Activated naive CD4-positive, alpha-beta T cell treated with anti-CD3 and anti-CD28 coated beads, Interleukin-2, amount 50 U/mL, for 72 hours (primary cell): Measurements from ENCODE around the gene ABCA8. TPM values are rescaled to one million over a fixed set of nuclear protein-coding genes. Genes with fewer than 3 reads are reported as not detected.
"Not testable (repeated sequence)": the region's sequence is repeated elsewhere in the genome, so short reads cannot be mapped to it uniquely, and the experiment has no call there.

Experiments used
- ATAC-seq, 2 donors: fragments of 150-1000 bp; cut with Tn5 transposase; 2 replicates each; pipeline ENCODE4 v1.10.0; 2021; ENCODE audit warnings: mild to moderate bottlenecking in 2 of 2, moderate library complexity in 2 of 2
- DNase-seq, 2 donors: peaks; one replicate each; pipeline ENCODE4 v3.0.0; 2021 to 2022; ENCODE audit warnings: low spot score in 2 of 2
- H3K27ac Mint-ChIP-seq, 2 donors: one replicate each; pipeline ENCODE4 v1.8.0; 2022; ENCODE audit warnings: mild to moderate bottlenecking in 2 of 2, mixed read lengths in 2 of 2
- H3K36me3 Mint-ChIP-seq, 2 donors: one replicate each; pipeline ENCODE4 v1.8.0; 2022; ENCODE audit warnings: mixed read lengths in 2 of 2
- H3K9me3 Mint-ChIP-seq, 2 donors: one replicate each; pipeline ENCODE4 v1.8.0; 2022; ENCODE audit warnings: mixed read lengths in 2 of 2
- total RNA-seq, 2 donors: library from RNA; stranded (reverse); gene quantifications; one replicate each; pipeline ENCODE4 v1.2.3, GENCODE V29; 2022

The ABCA8 gene
- total RNA-seq, 2 donors from 2014 or later = not detected

GRCh38 chr17:68824185-68824584 is 131.0 kb downstream of the ABCA8 start:
- not testable (repeated sequence) for H3K36me3 Mint-ChIP-seq, DNase-seq

DNA sequence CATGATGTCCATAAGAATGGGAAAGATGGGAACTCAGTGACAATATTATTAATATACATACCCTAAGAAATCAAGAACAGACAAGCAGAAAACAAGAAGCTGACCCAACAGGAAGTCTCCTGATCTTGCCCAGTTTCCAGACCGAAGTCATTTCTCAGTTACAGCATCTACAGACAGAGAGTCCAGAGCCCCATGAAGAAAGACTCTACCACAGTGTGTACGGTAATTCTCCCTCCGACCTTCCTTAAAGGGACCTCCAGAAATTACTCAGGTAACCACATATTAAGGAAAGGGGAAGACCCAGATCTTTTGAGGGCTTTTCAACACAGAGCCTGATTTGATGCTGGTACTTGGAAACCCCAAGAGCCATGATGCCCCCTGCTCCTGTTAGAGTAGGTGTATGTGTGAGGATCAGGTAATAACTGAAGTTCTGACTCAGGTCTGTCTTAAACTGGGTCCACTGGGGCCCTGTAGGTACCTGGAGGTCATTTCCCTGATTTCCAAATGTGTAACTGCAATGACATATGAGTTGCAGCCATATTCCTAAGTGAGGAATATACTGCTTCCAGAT is 132.4 kb downstream of the ABCA8 start:
- no peak overlapping the region for H3K27ac Mint-ChIP-seq
- ATAC-seq (no peak), DNase-seq (no peak)
- H3K9me3 Mint-ChIP-seq = no peaks in the 10 kb centered on the region
- H3K36me3 Mint-ChIP-seq = no peaks in the 10 kb centered on the region

More at GRCh38 chr17:68824185-68824584, 131.0 kb downstream of the ABCA8 start:
- not testable (repeated sequence) for H3K9me3 Mint-ChIP-seq, H3K27ac Mint-ChIP-seq, ATAC-seq

DNA sequence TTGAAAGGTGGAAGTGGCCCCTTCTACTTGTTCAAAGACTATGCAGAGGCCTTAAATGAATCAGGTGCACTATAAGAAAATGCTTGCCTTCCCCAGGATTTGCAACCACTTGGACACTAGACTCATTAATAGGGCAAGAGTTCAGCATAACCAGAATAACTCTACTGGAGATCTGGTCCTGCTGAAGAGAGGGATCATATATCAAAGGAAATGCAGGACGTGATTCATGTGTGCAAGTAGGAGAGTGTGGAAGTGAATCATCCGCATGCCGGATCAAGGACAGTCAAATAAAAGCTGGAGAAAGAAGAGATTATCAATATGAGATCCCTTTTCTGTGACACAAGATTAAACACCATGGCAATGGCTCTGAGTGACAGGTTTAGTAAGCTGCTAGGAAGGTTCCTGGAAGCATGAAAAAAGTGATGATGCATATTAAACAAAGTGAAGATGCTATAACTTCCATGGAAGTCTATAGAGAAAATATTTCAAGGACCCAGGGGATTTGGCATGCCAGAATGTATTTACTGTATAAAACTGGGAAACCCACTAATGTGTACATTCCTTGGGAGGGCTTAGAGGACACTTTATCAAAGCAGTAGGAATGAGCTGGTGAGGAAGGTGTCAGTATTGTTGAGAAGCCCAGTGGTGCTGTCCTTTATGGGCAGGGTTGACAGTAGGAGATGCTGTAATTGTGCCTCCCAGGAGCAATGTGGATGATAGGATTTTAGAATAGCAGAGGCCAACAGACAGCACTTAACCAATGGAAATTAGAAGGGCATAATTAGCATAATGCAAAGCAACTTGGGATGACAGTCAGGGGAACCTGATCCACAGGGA is 133.1 kb downstream of the ABCA8 start:
- ATAC-seq (no peak), DNase-seq (no peak)
- H3K36me3 Mint-ChIP-seq = no peaks in the 10 kb centered on the region
- no peak overlapping the region for H3K27ac Mint-ChIP-seq
- no peaks in the 10 kb centered on the region for H3K9me3 Mint-ChIP-seq

- DNase-seq (no peak), ATAC-seq (no peak)
- H3K9me3 Mint-ChIP-seq = no peaks in the 10 kb centered on the region
- H3K27ac Mint-ChIP-seq = no peak overlapping the region
- H3K36me3 Mint-ChIP-seq = no peaks in the 10 kb centered on the region
Measured at GRCh38 chr17:68820825-68821481, 134.2 kb downstream of the ABCA8 start.

DNA sequence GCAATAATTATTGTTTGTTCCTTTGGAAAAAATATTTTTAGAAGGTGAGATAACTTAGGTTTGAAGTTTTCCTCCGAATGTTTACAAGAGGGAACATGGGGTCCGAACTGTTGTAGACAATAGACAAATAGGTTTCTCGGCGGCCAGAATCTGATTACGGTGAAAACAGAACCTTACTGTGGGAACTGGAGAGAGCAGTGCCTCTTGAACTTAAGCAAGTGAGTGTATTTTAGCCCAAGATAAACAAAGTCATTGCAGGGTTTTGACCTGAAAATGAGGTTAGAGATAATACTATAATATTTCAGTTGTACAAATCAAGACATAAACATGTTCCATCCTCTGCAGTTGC is 134.7 kb downstream of the ABCA8 start:
- DNase-seq (no peak), ATAC-seq (no peak)
- Mint-ChIP-seq H3K27ac (no peak overlapping the region), H3K36me3 (no peaks in the 10 kb centered on the region), H3K9me3 (no peaks in the 10 kb centered on the region)

DNA sequence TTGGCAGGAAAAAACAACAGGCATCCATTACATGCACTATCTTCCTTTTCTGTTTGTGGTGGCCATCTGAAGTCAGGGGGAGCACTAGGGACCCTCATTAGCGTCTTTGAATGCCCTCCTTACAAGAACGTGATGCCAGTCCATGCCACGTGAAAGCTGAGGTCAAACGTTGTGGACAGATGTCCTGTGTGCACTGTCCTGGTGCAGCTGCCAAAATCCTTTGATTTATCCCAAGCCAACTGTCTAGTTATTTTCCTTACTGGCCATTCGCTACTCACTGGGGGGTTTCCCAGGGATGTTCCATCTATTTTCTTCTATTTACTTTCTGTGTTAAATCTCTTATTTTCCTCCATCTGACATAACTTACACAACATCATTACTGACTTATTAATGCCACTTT is 135.7 kb downstream of the ABCA8 start:
- no peaks in the 10 kb centered on the region for H3K36me3 Mint-ChIP-seq
- ATAC-seq (no peak), DNase-seq (no peak)
- no peak overlapping the region for H3K27ac Mint-ChIP-seq
- no peaks in the 10 kb centered on the region for H3K9me3 Mint-ChIP-seq

Other genes starting within 250 kb of the ABCA8 start
- gene ABCA9, start 105.5 kb upstream of the ABCA8 start, total RNA-seq = not detected
- gene ABCA6, start 186.5 kb upstream of the ABCA8 start, total RNA-seq = under 1 TPM in 1 of 2 donors, not detected in 1; 0.08 TPM